HUDEP-2 (cell line): ENCODE results near the gene CALHM6.

Experiments
- DNase-seq, 76 experiments: peaks; one replicate each; lab custom pipeline; 2025; ENCODE audit not compliant: unreplicated experiment in 76 of 76; lab: John Stamatoyannopoulos, UW

Gene CALHM6

DNA sequence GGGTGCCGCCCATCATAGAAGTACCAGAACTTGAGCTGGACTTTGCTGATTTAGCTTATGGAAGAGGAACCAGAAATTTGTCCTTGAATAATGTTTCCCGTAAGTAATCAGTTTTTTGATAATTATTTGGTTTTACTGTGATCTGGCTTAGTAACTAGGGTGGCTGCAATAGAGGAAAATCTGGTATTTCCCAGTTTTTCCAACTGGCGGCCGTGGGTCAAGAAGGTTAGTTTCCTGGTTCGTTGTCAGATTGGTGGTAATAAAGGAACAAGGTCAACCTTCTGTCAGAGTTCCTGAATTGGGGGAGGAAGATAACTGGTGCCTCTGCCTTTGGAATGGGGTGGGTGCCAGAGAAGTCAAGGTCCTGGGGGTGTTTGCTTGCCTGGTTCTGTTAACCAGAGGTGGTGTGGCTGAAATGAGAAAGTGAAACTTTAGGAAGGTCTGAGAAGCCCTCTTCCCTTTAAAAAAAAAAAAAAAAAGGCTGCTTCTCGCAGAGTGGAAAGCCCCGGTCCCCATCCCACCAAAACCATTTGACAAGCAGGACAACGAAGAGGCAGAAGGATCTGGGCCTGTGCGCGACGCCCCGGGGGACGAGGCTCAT lies at the start of gene CALHM6:
Gene CALHM6 (plus strand): TSS at position 45 of the 601 bp plus-strand sequence. CDS start 555 bp downstream, at position 600.
- DNase-seq, result no peak

DNA sequence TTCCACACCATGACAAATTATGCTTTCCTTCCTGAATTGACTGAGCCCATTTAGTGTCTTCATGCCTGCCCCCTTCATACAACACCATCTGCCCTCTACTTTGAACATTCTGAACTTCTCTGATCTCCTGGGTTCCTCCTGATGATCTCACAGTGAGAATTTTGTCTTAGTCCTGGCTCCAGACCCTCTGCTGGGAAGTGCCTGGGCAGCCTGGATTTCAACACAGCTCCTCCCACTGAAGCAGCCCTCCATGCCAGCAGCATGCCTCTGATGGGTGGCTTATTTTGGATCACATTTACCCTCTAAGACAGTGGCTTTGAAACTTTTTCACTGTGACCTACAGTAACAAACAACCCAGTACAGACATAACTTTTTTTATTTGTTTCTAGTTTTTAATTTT lies 48.9 kb upstream of the CALHM6 start:
- no peak for DNase-seq

DNA sequence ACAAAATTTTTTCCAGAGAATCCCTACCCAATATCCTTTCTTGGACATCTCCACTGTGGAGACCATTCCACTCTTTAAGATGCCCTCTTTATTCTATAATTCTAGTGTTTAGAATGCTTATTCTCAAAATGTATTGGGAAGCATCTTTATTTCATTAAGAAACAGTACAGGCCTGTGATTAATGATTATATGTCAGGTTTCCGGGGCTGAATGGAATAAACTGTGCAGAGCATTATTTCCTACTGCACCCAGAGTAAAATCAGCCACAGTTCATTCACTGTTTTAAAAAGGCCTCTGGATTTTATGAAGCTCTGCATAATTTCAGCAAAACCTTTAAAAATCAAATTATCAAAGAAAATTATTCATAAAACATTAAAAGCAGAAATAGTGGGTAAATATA lies 47.8 kb upstream of the CALHM6 start:
- DNase-seq, result no peak

DNA sequence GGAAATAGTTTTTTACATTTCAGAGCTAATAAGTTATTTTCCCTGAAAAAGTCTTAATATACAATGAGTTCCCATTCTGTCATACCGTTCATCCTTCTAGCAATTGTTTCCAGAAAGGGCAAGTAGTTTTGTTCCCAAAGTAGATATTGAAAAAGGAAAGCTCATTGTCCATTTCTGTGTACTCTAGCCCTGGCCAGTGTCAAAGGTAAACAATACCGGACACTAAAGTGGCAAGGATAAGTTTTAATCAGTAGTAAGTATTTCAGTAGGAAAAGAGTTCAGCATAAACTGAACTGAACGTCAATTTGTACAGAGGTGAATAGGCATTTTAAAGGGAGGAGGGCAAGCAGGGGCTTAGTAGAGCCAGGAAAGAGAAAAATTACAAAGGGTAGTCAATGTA lies 43.5 kb upstream of the CALHM6 start:
- DNase-seq, result no peak

DNA sequence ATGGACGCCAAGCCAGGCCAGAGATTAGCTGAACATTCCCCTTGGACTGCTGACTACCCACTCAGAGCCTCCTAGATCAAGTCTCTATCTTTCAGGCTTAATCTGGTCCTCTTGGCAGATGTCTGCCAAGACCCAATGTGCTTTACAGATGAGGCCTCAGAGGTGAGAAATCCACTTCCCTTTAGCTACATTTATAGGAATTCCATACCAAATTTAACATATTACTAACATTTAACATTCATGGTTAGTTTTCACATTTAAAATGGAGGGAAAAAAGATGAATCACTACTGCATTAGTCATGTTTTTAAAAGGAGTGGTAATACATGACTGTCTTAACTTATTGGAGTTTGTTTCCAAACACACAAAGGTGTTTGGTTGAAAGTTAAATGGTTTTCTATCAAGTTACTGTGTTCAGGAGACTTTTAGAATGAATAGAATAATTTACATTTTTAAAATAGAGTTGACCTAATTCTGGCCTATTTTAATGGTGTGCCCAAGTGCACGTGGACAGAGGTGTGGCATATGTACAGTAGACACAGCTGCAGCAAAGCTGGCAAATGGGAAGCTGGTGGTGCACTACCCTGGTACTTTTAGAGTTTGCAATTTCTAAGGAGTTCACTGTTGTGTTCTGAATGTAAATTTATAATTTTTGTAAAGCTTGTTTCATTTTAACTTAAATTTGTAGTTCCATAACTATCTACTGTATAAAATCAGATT lies 41.9 kb upstream of the CALHM6 start:
- no peak for DNase-seq

DNA sequence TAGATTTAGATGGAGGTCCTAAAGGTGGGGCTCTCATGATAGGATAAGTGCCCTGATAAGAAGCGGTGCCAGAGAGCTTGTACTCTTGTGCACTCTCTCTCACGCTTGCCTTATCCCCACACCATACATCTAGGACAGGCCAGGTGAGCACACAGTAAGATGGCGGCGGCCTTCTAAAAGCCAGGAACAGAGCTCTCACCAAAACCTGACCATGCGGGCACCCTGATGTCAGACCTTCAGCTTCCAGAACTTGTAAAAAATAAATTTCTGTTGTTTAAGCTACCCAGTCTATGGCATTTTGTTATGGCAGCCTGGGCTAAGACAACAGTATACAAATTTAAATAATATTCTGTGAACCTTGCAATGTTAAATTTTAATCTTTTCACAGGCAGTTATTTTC lies 40.8 kb upstream of the CALHM6 start:
- no peak for DNase-seq

DNA sequence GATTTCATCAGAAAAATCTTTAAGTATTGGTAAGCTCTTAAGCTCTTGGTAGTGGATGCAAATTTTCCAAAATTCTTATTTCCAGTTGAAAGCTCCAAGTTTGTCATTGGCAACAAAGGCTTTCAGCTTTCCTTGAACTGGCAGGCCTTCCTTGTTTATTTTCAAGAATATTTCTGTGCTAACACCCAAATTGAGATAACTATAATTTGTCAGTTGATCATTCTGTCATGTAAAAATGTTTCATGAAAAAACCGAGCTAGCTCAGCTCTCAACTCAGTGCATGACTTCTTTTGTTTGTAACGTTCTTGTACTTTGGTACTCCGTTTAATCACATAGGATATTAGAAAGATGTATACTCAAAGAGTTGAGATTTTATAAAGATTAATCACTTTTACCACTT lies 38.9 kb upstream of the CALHM6 start:
- DNase-seq, result no peak

DNA sequence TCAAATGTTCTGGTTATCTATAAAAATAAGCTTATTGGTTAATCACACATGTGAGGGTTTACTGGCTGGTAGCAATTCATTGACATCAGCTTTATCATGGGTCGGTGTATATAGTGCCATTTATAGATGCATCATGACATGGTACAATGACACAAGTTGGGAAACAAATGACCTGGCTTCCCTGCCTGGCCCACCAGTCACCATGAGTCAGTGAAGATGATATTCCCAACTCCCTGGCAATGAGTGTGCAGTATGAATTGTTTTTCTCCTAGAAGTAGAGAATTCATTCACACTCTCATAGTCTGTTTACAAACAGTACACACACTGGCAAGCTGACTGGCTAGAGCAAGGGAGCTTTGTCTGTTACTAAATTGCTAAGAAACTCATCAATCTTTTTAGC lies 37.2 kb upstream of the CALHM6 start:
- DNase-seq, result no peak

DNA sequence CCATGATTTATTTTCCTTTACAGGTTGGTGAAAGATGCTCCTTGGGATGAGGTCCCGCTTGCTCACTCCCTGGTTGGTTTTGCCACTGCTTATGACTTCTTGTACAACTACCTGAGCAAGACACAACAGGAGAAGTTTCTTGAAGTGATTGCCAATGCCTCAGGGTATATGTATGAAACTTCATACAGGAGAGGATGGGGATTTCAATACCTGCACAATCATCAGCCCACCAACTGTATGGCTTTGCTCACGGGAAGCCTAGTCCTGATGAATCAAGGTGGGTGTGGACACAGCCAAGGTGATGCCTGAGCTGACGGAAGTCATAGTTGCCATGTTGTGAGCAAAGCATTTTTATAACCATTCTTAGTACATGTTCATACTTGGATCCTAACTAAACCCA lies 34.6 kb upstream of the CALHM6 start:
- no peak for DNase-seq

DNA sequence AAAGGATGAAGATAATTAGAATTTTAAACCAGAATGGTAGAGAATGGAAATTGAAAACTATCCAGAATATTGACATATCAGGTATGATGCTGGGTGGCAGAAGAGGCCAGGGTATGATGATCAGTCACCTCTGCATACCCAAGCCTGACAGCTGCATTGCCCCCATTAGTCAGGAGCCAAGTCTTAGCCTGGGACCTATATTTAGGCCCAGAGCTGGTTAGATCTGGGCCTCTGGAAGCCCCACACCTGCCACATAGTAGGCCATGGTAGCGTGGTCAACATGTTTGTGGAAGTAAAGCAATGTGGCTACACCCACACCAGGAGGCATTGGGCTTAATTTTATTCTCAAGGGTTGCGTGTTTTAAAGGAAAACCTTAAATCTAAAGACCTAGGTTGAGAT lies 32.1 kb upstream of the CALHM6 start:
- DNase-seq, result no peak

DNA sequence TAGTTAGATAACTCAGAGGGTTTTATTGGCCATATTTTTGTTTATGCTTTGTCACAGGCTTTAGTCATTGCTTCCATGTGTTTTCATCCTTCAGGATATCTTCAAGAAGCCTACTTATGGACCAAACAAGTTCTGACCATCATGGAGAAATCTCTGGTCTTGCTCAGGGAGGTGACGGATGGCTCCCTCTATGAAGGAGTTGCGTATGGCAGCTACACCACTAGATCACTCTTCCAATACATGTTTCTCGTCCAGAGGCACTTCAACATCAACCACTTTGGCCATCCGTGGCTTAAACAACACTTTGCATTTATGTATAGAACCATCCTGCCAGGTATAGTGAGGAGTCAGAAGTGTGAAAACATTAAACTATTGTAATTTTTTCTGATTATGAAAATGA lies 30.3 kb upstream of the CALHM6 start:
- no peak for DNase-seq

DNA sequence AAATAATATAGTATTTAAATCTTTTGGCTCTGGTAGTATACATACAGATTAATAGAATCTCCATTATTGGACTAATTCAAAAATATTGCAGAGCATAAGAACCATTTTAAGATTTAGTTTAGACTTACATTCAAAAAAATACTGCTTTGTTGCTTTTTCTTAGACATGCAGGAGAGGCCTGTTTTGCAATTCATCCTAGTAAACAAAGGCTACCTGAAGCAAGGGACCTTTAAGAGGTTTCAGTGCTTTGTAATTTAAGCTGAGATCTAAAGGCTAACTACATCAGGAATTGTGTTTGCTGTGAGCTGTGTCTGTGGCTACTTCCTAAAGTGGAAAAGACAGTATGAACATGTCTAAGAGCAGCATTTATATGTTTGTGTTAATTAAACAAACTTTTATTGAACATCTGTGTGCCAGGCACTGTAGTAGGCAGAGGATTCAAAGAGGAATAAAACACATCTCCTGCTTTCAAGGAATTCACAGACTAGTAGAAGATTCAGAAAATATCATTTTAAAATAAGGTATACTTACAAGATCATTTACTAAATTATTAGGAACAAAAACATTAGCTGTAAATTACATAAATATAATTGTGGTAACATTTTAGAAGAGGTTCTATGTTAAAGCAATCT lies 29.1 kb upstream of the CALHM6 start:
- no peak for DNase-seq

DNA sequence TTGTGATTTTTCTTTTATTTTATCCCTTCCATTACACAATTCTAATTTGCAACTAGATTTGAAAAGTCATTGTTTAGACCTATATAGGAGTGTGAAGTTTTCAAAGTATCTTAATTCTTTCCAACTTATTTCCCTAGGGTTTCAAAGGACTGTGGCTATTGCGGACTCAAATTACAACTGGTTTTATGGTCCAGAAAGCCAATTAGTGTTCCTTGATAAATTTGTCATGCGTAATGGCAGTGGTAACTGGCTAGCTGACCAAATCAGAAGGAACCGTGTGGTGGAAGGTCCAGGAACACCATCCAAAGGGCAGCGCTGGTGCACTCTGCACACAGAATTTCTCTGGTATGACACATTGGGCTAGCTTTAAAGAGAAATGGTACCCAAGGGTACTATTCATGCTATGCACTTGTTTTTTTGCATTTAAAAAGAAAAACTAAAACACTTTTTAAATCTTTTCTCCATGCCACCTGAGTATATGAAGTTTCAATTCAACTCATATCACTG lies 27.9 kb upstream of the CALHM6 start:
- DNase-seq, result no peak

DNA sequence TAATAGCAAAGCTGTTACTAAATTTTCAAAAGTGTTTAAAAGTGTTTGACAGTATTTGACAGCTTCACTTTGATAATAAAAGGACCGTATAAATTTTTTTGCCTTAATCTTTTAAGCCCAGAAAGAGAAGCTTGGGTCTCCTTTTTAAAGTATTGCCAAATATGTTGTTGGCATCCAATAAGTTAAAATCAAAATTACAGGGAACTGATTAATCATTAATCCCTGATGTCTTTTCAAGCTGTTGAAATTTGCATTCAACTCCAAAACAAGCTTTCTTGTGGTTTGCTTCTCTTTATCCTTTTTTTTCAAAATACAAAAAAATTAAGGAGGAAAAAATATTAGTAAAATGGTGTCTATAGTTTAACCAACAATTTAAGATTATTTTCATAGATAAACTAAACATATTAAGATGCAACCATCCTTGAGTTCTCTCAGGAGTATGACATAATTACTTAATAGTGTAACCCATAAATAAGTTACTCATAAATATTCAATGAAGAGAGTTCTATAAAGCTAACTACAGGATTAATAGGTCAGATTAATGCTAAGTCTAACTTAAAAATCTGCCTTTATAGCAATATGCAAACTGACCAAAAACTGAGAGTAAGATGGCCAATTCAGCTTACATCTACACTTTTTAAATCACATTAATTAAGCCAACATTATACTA lies 27.0 kb upstream of the CALHM6 start:
- no peak for DNase-seq

DNA sequence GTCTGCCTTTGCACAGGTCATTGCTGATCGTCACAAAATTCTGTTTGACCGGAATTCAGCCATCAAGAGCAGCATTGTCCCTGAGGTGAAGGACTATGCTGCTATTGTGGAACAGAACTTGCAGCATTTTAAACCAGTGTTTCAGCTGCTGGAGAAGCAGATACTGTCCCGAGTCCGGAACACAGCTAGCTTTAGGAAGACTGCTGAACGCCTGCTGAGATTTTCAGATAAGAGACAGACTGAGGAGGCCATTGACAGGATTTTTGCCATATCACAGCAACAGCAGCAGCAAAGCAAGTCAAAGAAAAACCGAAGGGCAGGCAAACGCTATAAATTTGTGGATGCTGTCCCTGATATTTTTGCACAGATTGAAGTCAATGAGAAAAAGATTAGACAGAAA lies 24.6 kb upstream of the CALHM6 start:
- DNase-seq, result no peak

DNA sequence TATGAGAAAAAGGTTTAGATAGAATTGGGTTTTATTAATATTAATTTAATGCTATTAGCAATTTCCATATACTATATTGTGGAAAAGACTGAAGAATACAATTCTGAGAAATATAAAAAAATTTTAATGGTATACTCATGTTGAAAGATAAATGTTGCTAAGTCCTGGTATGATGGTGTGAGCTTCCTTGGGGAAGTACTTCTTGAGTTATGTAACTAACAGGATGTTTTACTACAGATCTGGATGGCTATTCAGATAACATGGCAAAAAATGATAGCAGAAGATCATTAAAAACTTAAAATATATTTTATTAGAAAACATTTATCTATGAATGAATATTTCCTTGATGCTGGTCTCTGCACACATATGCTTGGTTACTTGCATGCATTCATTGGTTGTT lies 23.5 kb upstream of the CALHM6 start:
- no peak for DNase-seq

DNA sequence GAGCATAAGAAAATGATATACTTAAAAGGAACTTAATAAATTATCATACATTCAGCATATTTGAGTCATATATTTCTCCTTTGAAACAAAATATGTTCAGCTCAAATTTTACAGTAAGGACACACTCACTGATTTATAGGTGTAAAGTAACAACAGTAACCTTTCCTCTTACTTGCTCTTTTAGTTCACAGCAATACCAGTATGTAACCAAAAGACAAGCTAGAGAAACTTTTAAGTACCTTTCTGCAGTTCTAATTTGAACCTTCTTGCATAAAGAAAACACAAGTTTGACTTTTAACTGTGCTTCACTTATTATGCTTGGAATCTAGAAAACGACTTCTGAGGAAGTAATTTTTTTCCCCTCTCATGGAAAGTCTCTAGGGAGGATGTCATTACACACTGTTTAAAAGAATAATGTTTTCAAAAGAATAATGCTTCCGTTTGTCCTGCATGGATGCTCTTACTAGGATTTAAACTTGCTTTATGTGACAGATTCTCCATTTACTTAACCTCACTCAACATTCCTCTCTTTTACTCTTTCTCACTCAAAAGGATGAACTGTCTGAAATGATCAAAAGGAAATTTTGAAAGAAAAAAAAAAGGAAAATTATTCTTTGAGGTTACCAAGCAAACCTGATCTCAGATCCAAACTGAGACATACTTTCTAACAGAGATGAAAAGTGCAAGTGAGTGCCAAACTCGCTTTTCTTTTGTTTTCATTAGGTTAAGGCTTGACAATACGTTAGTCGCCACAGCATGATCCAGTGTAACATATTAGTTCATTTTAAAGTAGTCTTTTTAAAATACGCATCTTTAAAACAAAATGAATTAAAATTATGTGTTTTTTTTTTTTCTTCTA lies 22.4 kb upstream of the CALHM6 start:
- DNase-seq, result no peak

DNA sequence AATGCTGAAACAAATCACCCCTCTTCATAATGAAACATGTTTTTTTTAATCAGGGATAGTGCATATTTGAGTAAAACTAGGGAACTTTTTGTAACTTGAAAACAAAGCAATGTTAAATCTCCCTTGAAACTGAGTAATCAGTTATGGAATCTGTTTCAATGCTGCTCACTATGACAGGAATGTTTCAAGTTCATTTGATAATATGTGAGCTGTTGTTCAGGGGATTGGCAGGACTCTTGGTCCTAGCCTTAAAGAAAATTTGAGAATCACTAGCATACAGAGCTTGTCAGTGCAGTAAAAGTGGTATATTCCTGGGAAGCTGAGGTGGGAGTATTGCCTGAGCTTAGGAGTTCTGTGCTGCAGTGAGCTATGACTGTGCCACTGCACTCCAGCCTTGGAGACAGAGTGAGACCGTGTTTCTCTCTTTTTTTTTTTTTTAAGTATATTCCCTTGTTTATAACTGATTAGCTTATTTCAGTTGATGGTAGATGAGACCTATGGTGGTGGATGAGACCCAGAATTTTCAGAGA lies 21.6 kb upstream of the CALHM6 start:
- no peak for DNase-seq

DNA sequence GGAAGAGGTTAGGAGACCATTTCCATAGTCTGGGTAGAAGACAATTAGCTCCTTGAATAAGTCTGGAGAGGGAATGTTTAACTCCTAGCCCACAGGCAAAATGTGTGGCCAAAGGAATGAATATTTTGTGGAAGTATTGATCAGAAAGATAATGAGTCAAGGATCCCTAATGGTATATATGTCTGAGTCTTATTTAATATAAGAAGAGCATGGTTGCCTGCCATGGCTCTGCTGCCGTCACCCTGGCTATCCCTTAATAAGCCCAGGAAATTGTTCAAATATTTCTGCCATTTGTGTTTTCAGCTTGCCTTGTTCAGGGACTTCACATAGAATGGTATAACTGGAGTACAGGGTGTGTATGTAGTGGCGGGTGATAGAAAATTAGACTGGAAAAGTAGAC lies 18.1 kb upstream of the CALHM6 start:
- DNase-seq, result no peak

DNA sequence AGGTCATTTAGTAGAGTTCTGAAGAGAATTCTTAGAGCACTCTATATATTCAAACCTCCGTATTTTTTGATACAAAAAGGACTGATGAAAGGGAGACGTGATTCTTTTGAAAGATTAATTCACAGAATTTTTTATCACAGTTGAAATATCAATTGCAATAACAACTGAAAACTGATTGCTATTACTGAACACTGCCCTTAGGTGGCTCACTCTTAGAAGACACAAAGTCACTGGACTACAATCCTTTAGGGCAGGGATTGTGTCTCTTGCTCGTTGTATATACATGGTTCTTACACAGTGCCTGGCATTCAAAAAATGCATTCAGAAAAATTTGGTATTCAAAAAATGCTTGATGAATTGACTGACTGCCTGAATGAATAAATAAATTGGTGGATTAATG lies 17.1 kb upstream of the CALHM6 start:
- DNase-seq, result peak in 17 of 76 experiments; percentile 10 to 46 (median 27)
